SHP77 treated with DMSO at 0.1 percent for 48 hours (cell line): Measurements from ENCODE around the gene SLC22A23.
"Not testable (repeated sequence)": the region's sequence is repeated elsewhere in the genome, so short reads cannot be mapped to it uniquely, and the experiment has no call there.

ENCODE experiments used
- DNase-seq: peaks from one replicate; lab custom pipeline; 2025; lab: John Stamatoyannopoulos, UW

The SLC22A23 gene

DNA sequence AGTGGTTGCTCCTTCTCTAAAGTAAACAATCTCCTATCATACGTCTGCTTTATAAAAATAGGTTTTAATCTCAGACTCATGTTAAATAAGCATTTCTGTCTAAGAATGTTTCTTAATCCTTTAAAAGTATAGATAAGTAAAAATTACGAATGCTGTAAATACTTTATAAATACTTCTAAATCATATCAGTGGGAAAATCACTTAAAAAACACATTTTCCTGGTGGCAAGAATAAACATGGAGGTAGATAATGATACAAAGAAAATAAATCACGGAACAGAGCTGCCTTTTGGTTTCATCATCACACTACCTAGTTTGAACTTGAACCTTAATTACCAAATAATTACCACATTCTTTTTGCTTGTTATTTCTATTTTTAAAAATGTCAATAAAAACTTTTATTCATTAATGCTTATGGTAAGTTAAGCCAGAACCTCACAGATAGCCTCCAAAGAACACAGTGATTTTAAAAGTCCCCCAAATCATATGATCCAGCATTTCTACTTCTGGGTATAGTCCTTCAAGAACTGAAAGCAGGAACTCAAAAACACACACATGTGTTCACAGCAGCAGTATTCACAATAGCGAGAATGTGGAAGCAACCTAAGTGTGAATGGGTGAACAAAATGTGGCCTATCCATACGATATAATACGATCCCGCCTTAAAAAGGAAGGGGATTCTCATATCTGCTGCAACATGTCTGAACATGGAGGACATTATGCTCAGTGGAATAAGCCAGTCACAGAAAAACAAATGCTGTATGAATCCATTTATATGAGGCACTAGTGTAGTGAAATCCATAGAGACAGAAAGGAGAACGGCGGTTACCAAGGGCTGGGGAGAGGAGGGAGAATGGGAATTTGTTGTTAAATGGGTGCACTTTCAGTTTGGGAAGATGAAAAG lies 72.4 kb downstream of the SLC22A23 start:
- no peak for DNase-seq

DNA sequence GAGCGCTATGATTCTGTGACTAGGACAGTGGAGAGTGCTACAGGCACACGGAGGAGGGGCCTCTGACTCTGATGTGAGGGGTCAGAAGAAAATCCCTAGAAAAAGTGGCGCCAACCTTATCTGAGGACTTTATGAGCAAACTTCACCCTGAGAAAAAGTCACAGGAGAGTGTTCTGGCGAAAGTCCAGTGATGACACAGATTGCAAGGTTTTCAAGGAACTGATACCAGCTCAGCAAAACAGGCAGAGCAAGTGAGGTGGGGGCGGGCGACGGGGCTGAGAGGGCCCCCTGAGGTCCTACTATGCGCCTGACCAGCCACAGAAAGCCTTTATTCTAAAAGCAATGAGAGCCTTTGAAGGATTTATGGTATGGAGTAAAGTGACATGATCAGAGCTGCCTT lies 73.3 kb downstream of the SLC22A23 start:
- DNase-seq: no peak

DNA sequence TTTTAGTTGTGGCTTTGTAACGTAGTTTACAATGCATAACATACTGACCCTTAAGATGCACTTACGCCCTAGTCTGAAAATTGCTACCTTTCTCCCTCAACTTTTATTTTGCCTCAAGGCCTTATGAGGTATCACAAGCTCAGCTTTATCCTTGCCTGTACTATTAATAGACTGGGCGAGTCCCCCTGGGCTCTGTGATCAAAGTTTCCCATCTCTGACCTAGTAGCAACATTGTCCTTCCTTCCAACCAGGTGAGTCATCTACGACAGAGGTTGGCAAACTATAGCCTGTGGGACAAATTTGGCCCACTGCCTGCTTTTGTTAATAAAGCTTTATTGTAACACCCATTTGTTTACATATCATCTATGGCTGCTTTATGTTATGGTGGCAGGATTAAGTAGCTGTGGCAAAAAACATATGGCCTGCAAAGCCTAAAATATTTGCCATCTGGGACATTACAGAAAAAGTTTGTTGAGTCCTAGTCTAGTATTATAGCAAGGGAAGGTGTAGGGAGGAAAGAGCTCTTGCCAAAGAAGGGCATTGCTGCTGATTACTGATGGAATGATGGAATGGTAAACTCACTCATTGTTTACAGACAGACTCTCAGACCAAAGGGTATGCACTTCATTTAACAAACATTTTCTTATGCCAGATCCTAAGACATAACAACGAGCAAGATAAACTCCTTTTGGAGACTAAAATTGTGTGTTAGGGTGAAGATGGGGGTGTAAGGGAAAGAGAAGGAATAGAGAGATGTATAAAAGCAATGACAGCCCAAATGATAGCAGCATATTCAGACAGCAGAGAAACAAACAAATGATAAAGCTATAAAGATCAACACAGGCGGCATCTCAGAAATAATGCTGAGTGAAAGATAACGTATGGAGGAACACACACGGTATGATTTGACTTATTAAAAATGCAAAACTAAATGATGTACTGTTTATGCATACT lies 74.2 kb downstream of the SLC22A23 start:
- DNase-seq: no peak

DNA sequence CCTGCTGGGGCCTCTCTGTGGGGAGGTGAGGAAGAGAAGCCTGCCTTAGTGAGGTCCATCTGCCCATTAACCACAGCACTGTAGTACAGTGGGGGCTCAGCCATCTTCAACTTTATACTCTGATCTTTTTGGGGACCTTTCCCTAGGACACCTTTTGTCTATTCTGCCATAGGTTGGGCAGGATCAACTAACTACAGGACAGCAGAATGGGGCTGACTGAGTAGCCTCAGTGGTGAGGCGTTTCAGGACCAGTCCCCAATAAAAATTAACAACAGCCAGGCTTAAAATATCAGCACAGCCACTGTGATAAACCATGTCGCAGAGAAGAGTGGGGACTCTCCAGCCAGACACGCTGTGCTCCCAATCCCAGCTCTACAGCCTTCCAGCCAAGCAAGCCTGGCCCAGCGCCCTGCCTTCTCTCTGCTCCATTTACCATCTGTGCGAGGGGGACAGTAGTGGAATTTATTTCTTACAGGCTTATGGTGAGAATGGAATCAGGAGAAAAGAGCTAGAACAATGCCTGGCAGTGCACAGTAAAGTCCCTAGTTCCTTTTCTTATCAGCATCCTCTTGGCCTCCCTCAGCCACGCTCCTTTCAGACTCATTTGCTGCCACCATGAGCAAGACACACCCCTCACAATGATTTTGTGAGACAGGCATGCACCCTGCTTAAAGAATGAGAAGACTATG lies 75.5 kb downstream of the SLC22A23 start:
- no peak for DNase-seq

DNA sequence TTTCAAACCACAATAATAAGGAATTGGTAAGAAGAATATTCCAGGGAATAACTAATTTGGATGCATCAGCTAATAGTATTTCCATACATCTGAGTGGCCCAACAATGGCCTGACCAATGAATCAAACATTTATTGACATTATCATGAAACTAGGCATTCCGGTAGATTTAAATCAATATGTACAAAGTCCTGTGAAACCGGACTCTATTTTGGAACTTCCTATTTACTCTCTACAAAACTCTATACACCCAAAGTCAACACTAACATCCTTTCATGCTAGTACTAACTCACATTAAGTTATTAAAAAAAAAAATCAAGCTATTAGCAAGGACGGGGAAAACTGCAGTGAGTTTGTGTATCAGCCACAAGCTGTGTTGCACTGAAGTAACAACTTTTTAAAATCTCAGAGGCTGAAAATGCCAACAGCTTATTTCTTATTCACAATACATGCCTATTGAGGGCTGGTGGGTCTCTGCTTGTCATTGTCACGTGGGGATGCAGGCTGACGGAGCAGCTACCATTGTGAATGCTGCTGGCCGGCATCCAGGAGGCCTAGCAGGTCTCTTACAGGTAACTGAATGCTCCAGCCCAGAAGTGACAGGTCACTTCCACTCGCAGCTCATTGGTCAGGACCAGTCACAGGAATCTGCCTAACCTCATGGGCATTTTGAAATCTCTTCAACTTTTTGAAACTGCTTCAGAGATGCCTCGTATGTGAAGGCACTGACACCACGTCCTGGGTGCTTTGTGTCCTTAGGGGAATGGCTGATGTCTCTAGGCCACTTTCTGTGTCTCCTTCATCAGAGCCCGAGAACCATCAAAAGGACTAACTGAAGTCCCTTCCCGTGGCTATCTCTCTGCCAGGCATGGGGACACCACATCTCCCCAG lies 76.3 kb downstream of the SLC22A23 start:
- DNase-seq: no peak

DNA sequence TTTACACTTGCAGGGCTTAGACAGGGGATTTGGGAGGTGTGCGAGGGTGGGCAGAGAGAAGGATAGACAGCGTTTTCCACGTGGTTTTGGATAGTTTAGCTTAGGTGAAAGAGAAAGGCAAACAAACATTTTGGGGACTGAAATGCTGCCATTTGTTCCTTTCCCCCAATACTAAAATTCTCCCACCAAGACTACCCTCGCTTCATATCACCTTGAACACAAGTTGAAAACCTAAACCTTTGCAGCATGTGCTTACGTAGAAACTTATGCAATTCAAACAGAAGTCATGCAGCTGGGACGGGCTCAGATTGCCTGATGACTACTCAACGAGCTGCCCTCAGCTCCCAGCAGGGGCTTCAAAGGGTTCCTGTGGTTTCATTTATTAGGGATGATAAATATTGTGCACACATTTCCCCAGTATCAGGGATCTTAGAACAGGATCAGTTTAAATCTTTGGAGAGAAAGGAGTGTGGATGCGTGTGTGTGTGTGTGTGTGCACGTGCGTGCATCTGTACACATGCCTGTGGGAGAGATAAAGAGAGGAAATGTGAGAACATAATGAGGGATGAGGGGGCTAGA lies 77.3 kb downstream of the SLC22A23 start:
- no peak for DNase-seq

DNA sequence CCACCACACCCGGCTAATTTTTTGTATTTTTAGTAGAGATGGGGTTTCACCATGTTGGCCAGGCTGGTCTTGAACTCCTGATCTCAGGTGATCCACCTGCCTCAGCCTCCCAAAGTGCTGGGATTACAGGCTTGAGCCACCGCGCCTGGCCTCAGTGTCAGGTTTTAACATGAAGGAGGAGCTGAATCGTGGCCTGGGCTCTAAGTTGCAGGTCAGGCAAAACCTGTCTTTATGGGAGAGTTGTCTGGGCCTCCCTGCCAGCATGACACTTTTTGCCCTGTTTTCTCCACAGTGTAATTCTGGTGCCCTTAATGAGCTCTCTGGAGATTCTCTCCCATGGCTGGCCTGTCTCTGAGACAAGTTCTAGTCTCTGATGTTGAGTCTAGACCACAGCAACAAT lies 78.0 kb downstream of the SLC22A23 start:
- not testable (repeated sequence) for DNase-seq

DNA sequence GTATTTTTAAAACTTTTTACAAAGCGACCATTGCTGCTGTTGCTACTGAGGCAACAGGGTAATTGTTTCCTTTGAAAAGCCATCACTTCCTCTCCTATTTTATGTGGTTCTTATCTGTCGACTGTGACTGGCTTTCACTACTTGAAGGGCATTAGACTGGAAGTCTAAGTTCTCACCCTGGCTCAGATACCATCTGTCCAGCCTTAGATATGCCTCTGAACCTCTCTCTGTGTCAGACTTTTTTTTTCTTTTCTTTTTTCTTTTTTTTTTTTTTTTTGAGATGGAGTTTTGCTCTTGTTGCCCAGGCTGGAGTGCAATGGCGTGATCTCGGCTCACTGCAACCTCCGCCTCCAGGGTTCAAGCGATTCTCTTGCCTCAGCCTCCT lies 78.5 kb downstream of the SLC22A23 start:
- DNase-seq: not testable (repeated sequence)

DNA sequence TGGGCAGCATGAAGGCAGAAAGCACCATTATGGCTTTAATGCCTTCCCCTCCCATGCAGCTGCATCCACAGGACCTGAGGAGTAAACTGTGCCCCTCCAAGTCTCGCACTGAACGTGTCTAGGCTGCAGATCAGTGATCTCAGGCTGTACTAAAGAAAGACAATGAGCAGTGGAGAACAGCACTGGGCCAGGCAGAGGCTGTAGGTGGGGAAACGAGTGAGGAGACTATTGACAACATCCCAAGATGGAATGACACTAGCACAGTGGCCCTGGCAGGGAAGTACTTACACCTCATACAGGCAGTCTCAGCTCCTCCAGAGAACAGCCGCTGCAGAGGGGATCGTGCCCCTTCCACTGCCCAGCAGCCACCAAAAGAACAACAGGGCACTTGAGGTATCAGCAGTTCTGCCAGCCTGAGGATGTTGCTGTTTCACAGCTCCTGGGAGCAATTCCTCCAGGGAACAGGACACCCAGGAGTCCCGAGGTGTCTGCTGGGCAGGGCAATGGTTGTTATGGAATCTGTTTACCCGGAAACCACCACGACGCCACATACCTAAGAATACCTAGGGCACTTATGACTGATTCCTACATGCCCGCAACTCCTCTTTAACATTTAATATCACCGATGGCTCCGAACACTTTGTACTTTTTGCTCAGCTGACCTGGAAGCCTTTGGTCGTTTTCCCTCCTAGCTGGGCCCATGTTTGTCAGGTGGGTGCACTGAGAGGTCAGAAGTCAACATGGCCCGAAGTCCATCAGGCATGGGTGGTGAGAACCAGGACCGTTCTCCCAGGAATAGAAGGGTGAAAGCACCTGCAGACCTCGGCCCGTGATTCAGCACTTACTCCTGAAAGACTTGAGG lies 79.1 kb downstream of the SLC22A23 start:
- DNase-seq: no peak

DNA sequence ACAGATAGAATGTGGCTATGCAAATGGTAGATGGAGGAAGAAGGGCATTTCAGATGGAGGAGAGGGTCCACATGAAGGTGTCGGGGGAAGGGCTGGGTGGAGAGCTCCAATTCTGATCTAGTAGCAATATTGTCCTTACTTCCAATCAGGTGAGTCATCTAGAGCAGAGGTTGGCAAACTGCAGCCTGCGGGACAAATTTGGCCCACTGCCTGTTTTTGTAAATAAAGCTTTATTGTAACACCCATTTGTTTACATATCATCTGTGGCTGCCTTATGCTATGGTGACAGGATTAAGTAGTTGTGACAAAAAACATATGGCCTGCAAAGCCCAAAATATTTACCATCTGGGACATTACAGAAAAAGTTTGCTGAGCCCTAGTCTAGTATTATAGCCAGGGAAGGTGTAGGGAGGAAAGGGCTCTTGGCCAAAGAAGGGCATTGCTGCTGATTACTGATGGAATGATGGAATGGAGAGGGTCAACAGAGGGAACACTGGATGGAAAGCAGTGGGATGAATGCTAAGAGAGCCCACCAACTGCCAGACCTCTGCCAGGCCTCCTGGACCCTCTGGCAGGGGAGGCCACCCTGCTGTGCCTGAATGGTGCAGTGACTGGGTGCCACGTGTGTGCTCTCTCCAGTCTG lies 79.8 kb downstream of the SLC22A23 start:
- no peak for DNase-seq

DNA sequence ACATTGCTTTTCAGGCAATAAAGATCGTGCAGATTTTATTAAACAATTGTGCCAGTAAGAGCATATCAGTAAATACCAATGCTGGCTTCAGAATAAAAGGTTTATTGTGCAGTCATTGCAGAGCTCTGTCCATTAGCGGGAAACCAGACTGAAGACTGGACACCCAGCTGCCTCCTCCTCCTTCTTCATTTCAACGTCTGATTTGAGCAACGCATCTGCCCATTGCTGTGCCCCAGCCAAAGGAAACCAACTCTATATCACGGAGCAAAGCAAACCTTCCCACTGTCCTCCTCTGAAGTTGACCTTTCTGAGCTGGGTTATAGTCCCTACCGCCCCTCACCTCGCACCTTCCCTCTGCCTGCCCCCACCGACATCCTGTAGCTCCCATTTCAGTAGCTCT lies 80.8 kb downstream of the SLC22A23 start:
- no peak for DNase-seq

DNA sequence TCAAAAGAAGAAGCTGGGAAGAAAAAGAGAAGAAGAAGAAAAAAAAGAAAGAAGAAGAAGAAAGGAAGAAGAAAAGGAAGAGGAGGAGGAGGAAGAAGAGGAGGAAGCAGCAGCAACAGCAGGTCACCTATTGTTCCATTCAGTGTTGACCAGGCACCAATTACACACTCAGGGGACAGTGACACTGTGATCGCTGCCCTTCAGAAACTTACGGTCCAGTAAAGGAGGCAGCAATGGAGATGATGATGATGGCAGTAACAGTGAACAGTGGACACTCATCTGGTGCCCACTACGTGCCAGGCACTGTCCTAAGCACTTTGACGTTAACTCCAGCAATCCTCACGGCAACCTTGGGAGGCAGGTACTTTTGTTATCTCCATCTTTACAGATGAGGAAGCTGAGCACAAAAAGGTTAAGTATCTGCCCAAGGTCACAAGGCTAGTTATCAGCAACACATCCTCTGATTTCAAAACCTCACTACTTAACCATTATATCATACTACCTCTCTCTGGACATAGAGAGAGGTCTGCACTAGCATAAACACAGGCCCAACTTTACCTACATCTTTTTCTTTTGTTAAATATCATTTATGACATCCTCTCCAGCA lies 83.2 kb downstream of the SLC22A23 start:
- no peak for DNase-seq

DNA sequence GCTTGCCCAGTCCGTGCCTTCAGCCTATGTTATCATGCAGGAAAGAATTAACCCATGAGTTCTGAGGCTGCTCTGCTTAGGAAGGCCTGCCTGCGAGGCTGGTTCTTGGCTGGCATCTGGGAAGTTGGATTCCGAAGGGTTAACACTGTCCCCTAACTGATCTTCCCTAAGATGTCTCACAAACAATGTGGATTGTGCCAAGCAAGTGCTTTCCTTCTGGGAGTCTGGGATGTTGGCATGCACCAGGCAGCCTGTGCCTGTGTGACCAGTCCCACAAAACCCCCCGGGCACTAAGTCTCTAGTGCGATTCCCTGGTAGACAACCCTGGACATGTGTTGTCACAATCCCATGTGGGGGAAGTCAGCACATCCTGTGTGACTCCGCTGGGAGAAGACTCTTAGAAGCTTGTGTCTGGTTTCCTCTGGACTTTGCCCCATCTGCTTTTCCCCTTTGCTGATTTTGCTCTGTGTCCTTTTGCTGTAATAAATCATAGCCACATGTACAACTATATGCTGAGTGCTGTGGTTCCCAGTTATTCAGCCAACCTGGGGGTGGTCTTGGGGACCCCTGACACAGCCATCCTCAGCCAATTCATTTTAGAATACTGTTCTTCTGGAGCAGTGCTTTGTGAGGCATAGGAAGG lies 83.8 kb downstream of the SLC22A23 start:
- no peak for DNase-seq

DNA sequence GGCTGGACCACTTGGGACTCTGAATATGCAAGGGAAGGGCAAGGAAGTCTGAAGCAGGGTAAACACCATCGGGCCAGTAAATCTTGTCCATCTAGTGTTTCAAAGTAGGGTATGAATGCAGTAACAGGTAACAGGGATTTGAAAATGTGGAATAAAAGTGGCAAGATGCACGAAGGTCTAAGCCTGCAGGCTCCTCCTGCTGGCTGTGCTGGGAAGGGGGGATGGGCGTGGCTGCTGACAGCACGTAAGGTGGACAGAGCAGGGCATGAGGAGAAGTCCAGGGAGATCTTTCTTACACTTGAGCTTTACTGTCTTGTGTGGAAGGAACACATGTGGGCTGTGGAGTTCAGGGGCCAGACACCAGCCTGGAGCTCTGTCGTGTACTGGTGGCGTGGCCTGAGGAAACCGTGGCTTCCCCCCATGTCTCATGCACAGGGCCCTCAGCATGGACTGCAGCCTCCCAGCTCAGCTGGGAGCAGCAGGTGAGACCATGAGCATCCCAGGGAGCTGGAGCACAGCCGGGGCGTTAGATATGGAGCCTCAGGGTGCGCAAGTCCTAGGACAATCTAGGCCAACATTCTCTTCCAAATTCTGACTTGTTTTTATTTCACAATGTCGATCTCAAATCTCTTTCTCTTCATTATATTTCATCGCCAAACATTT lies 84.5 kb downstream of the SLC22A23 start:
- no peak for DNase-seq

DNA sequence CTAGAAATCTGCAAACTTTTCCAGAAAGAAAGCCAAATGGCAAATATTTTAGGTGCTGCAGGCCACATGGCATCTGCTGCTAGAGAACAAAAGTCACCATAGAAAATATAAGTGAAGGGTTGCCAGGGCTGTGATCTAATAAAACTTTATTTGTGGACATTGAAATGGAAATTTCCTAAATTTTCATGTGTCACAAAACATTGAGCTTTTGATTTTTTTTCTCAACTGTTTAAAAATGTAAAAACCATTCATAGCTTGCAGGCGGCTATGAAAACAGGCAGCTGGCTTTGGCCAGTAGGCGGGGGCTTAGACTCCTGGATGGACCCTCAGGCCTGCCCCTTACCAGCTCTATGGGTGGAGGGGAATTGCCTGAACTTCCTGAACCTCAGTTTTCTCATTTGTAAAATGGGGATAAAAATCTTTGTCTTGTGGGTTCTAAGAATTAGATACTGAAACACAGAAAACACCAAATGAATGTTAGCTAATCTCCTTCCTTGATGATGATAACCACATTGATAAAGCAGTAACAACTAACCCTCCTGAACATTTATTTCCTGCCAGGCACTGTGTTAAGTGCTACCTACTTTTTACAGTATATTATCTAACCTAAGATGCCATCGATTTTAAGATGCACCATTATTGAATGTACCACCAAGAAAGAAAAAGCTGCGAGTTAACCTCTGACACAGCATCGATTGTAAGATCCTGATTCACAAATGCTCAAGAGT lies 85.5 kb downstream of the SLC22A23 start:
- DNase-seq: no peak

DNA sequence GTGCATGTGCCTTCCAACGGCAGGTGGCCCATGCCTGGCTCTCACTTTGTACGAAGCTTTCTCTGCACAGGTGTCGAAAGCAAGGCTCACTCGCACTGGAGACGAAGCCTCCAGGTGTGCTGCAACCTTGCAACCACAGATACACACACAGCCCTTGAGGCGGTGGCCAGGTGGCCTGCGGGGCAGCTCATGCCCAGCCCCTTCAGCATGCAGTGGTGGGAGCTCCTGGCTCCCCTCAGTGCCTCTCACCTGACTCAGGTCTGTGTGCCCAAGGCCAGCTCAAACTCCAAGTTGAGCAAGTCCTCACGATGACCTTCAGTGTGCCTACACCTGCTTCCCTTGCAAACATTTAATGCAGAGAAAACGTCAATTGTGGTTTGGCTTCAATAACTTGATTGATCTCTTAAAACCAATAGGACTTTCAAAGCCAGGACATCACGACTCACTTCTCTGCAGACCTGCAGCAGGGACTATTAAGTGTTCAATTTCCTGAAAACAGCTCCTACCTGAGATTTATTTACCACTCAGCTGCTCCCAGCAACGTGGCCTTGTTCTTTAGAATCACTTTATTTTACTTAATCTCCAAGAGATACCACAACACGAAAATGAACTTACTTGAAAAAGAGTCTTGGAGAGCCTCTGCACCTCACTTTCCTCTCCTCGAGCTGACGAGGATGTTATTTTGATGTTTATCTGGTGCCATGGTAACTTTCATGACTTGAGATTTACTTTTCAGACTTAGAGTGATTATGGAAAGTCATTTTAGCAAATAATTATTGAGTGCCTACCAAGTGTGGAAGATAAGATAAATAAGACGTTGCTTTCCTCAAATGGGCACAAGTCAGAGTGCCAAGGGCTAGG lies 86.3 kb downstream of the SLC22A23 start:
- DNase-seq: no peak
